ENCODE results near the gene CDH13. TPM values are rescaled to one million over a fixed set of nuclear protein-coding genes. Genes with fewer than 3 reads are reported as not detected.

CDH13 gene
- total and polyA plus RNA-seq, 2 of the 8 experiments (the other 6 are each of a cell fraction or from before 2014, with no cell fraction given): 2.3 to 2.4 TPM

DNA sequence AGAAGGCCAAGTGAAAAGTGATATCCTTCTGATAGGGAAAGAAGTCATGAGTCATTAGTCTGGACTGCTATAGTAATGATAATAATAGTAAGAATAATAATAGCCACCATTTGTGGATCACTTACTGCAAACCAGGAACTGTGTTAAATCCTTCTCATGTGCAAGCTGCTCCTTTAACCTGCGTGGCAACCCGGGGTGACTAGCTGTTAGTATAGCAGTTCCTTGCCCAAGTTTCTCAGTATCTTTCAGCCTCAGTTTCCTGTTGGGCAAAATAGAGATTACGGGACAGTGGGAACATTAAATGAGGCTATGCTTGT is 129.5 kb downstream of the CDH13 start (continued):
- TF ChIP-seq SIN3A (conservative IDR thresholded peaks at IDR 0.05 in 1 of 2, IDR thresholded peaks at IDR 0.05 in 1 of 2; ENCODE audit: low read depth in 1 of 2, low read length in 2 of 2) (no peak), CBX8 (IDR thresholded peaks at IDR 0.05; ENCODE audit: borderline replicate concordance, low read depth, low read length) (no peak), PHF8 (conservative IDR thresholded peaks at IDR 0.05; ENCODE audit: low read depth, low read length) (no peak), BCL11A (IDR thresholded peaks at IDR 0.05; ENCODE audit: low read depth in 2 of 2, low read length in 2 of 2) (no peak), ZNF274 (IDR thresholded peaks at IDR 0.05; ENCODE audit: borderline replicate concordance, extremely low read depth, low read length) (no peak)
